Omental fat pad (tissue), 4 donors: ENCODE measurements around the gene FOXF2. TPM values are rescaled to one million over a fixed set of nuclear protein-coding genes. Genes with fewer than 3 reads are reported as not detected.
"Not testable (repeated sequence)": the region's sequence is repeated elsewhere in the genome, so short reads cannot be mapped to it uniquely, and the experiment has no call there.

Source experiments
- ATAC-seq: fragments of 150-250 bp; one replicate; pipeline ENCODE4 v1.9.1; 2016; ENCODE audit warnings: mild to moderate bottlenecking, moderate library complexity; ENCODE audit not compliant: low FRiP score
- DNase-seq: peaks from one replicate; pipeline ENCODE4 v3.0.0-alpha.2; 2019; ENCODE audit warnings: low spot score
- CTCF ChIP-seq, 3 donors: fragments of 450-650 bp; IDR thresholded peaks; one replicate each; pipeline ENCODE4 v1.5.1; 2016 to 2017; ENCODE audit warnings: antibody characterized with exemption in 3 of 3, mild to moderate bottlenecking in 3 of 3, moderate library complexity in 2 of 3
- total RNA-seq, 4 donors: library from RNA; depleted of rRNA; stranded (reverse); fragments of >200 nt; gene quantifications; one replicate each; pipeline ENCODE4 v1.1.0, GENCODE V29; 2016

Gene FOXF2
- total RNA-seq, 4 donors from 2014 or later = 0.65 to 1.1 (median 0.95) TPM

- DNase-seq = no peak
- TF ChIP-seq CTCF (IDR thresholded peaks at IDR 0.05) = no peak
- ATAC-seq = no peak
Observed at GRCh38 chr6:1367771-1368170, 21.6 kb upstream of the FOXF2 start.

GRCh38 chr6:1368940-1369339, 20.4 kb upstream of the FOXF2 start:
- no peak for TF ChIP-seq CTCF (IDR thresholded peaks at IDR 0.05)
- DNase-seq = no peak
- ATAC-seq = no peak

- not testable (repeated sequence) for DNase-seq, ATAC-seq
Observed at GRCh38 chr6:1369695-1370094, 19.7 kb upstream of the FOXF2 start.

GRCh38 chr6:1371933-1372332, 17.4 kb upstream of the FOXF2 start:
- no peak for DNase-seq
- no peak for TF ChIP-seq CTCF (IDR thresholded peaks at IDR 0.05)
- ATAC-seq = no peak

GRCh38 chr6:1372690-1373089, 16.7 kb upstream of the FOXF2 start:
- TF ChIP-seq CTCF (IDR thresholded peaks at IDR 0.05) = no peak
- no peak for ATAC-seq
- DNase-seq = no peak

- no peak for DNase-seq
- TF ChIP-seq CTCF (IDR thresholded peaks at IDR 0.05) = no peak
- ATAC-seq = no peak
Observed at GRCh38 chr6:1376653-1377052, 12.7 kb upstream of the FOXF2 start.

GRCh38 chr6:1377526-1377925, 11.8 kb upstream of the FOXF2 start:
- no peak for ATAC-seq
- no peak for TF ChIP-seq CTCF (IDR thresholded peaks at IDR 0.05)

More at GRCh38 chr6:1377526-1377925, 11.8 kb upstream of the FOXF2 start:
- DNase-seq = no peak
